DOHH2 (cell line): ENCODE measurements around the gene SMPD2.

ENCODE experiments used
- H3F3A ChIP-seq: fragments of 200-600 bp; sonication (generic), shearing (Covaris generic); 2 replicates; pipeline ENCODE4 v1.6.0; 2016; ENCODE audit warnings: antibody characterized with exemption, mild to moderate bottlenecking; ENCODE audit not compliant: control insufficient read depth, insufficient read depth
- H3K27ac ChIP-seq: fragments of 200-600 bp; sonication (generic); 2 replicates; pipeline ENCODE4 v1.5.1; 2014; ENCODE audit warnings: low read depth, mild to moderate bottlenecking, low read length, moderate library complexity
- H3K27me3 ChIP-seq: fragments of 200-600 bp; sonication (generic); 2 replicates; pipeline ENCODE4 v1.6.1; 2014; ENCODE audit warnings: mild to moderate bottlenecking, low read length, mixed read lengths; ENCODE audit not compliant: control insufficient read depth
- H3K36me3 ChIP-seq: fragments of 200-600 bp; sonication (generic); 2 replicates; pipeline ENCODE4 v1.6.1; 2014; ENCODE audit warnings: mild to moderate bottlenecking, low read length, moderate library complexity, mixed read lengths; ENCODE audit not compliant: control insufficient read depth
- H3K4me1 ChIP-seq: fragments of 200-600 bp; sonication (generic); 2 replicates; pipeline ENCODE4 v1.6.1; 2014; ENCODE audit warnings: mild to moderate bottlenecking, low read length, mixed read lengths; ENCODE audit not compliant: control insufficient read depth
- H3K4me2 ChIP-seq: fragments of 200-600 bp; sonication (generic); 2 replicates; pipeline ENCODE4 v1.6.0; 2014; ENCODE audit warnings: mild to moderate bottlenecking, low read length, moderate library complexity
- H3K4me3 ChIP-seq: fragments of 200-600 bp; sonication (generic); 2 replicates; pipeline ENCODE4 v1.5.1; 2014; ENCODE audit warnings: mild to moderate bottlenecking, low read length, mixed read lengths
- H3K79me2 ChIP-seq: fragments of 200-600 bp; sonication (generic); 2 replicates; pipeline ENCODE4 v1.6.1; 2014; ENCODE audit warnings: mild to moderate bottlenecking, low read length, mixed read lengths; ENCODE audit not compliant: control insufficient read depth
- H3K9me2 ChIP-seq: fragments of 200-600 bp; sonication (generic); replicated peaks from 2 replicates; pipeline ENCODE4 v1.6.1; 2014; ENCODE audit warnings: mild to moderate bottlenecking, low read length, mixed read lengths; ENCODE audit not compliant: control insufficient read depth
- H3K9me3 ChIP-seq: fragments of 200-600 bp; sonication (generic); 2 replicates; pipeline ENCODE4 v1.6.1; 2014; ENCODE audit warnings: antibody characterized with exemption, low read length, mixed read lengths; ENCODE audit not compliant: control insufficient read depth, insufficient read depth
- H4K20me1 ChIP-seq: fragments of 200-600 bp; sonication (generic); 2 replicates; pipeline ENCODE4 v1.6.0; 2014; ENCODE audit warnings: low read depth, mild to moderate bottlenecking, antibody characterized with exemption, low read length, moderate library complexity; ENCODE audit not compliant: control insufficient read depth, insufficient read depth
- EZH2phosphoT487 ChIP-seq: fragments of 200-600 bp; sonication (generic); IDR thresholded peaks from 2 replicates; pipeline ENCODE4 v1.6.1; 2017; ENCODE audit warnings: borderline replicate concordance, mild to moderate bottlenecking, antibody characterized with exemption, low read length, moderate library complexity, mixed read lengths
- TF ChIP-seq, protein P1 (sequence below): fragments of 200-600 bp; sonication (generic); IDR thresholded peaks from one replicate; pipeline ENCODE4 v1.5.1; 2014; ENCODE audit warnings: antibody characterized with exemption, mild to moderate bottlenecking, low read depth, low read length; ENCODE audit not compliant: poor library complexity, severe bottlenecking

Gene SMPD2

DNA sequence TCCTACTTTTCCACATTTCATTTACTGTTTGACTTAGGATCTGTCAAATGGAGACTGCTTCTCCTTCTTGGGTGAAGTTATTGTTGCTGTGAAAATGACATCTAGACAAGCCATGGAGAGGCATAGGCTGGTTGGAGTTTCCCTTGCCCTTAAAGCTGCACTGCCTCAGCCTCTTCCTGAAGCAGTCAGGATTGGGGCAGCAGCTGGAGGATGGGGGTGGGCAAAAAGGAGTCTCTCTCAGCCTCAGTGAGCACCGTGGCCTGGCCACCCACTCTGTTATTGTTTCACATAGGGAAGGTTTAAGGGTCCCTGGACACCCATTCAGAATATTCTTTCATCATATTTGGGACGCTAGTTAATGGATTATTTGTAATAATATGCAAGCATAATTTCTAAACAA lies 50.2 kb downstream of the SMPD2 start:
- H3K36me3 ChIP-seq = no peaks in the 10 kb centered on the region
- no peaks in the 10 kb centered on the region for H4K20me1 ChIP-seq
- H3K9me3 ChIP-seq = no peaks in the 10 kb centered on the region
- H3F3A ChIP-seq = no peaks in the 10 kb centered on the region
- no peaks in the 10 kb centered on the region for H3K9me2 ChIP-seq
- H3K4me2 ChIP-seq = no peak overlapping the region
- TF ChIP-seq EZH2phosphoT487 = no peak
- TF ChIP-seq, protein P1, sequence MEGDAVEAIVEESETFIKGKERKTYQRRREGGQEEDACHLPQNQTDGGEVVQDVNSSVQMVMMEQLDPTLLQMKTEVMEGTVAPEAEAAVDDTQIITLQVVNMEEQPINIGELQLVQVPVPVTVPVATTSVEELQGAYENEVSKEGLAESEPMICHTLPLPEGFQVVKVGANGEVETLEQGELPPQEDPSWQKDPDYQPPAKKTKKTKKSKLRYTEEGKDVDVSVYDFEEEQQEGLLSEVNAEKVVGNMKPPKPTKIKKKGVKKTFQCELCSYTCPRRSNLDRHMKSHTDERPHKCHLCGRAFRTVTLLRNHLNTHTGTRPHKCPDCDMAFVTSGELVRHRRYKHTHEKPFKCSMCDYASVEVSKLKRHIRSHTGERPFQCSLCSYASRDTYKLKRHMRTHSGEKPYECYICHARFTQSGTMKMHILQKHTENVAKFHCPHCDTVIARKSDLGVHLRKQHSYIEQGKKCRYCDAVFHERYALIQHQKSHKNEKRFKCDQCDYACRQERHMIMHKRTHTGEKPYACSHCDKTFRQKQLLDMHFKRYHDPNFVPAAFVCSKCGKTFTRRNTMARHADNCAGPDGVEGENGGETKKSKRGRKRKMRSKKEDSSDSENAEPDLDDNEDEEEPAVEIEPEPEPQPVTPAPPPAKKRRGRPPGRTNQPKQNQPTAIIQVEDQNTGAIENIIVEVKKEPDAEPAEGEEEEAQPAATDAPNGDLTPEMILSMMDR = no peak
- H3K27me3 ChIP-seq = no peaks in the 10 kb centered on the region
- H3K79me2 ChIP-seq = no peaks in the 10 kb centered on the region
- no peak overlapping the region for H3K27ac ChIP-seq
- peaks cover 28% of the 10 kb centered on the region for H3K4me1 ChIP-seq
- H3K4me3 ChIP-seq = no peak overlapping the region

DNA sequence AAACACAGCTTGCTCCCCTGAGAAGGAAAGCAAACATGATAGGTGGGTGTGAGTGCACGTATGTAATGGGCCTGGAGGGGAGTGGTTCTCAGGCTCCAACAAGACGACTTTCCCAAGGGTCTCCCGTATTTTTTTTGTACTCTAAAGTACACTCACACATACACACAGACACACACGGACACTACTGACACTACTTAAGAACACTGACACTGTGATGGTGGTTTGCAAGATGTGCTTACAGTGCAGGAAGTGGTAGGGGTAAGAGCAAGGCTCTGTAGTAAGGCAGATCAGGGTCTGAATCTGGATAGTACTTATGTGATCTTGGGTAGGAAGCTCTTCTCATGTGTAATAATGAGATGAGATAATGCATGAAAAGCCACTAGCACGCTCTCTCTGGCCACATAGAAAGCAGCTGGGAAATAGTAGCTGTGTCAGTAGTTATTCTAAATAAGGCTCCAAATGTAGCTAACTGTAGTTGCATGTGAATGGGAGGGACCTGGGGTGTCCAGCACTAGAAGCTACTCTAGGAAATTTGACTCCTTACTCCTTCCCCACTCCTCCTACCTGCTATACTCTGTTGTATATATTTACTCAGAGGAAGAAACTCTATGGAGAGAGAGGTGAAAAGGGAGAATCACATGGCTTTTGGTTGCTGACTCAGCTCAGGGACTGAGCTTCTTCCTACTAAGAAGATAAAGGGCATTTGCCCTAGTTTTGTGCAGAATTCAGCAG lies 50.8 kb downstream of the SMPD2 start:
- Histone ChIP-seq H3K79me2 (no peaks in the 10 kb centered on the region), H3F3A (no peaks in the 10 kb centered on the region), H3K4me3 (no peak overlapping the region), H3K27me3 (no peaks in the 10 kb centered on the region), H3K9me3 (no peaks in the 10 kb centered on the region), H3K4me1 (peaks cover 28% of the 10 kb centered on the region), H3K36me3 (no peaks in the 10 kb centered on the region), H4K20me1 (no peaks in the 10 kb centered on the region), H3K27ac (no peak overlapping the region), H3K9me2 (no peaks in the 10 kb centered on the region), H3K4me2 (no peak overlapping the region)
- TF ChIP-seq, protein P1 = no peak
- TF ChIP-seq EZH2phosphoT487 = no peak
